Hepatocyte (in vitro differentiated cells): ENCODE measurements around the gene PHF2.

ENCODE experiments used
- EZH2 ChIP-seq: fragments of 200-600 bp; sonication (generic); IDR thresholded peaks from 2 replicates; pipeline ENCODE4 v1.6.1; 2016; ENCODE audit warnings: antibody characterized with exemption, mild to moderate bottlenecking, borderline replicate concordance
- EZH2phosphoT487 ChIP-seq: fragments of 200-600 bp; sonication (generic); IDR thresholded peaks from one replicate; pipeline ENCODE4 v1.6.1; 2018; ENCODE audit warnings: antibody characterized with exemption, mild to moderate bottlenecking, low read depth, moderate library complexity; ENCODE audit not compliant: unreplicated experiment, severe bottlenecking
- TF ChIP-seq, protein P1 (sequence below): fragments of 200-600 bp; sonication (generic); IDR thresholded peaks from 2 replicates; pipeline ENCODE4 v1.5.1; 2016; ENCODE audit warnings: antibody characterized with exemption, mild to moderate bottlenecking; ENCODE audit not compliant: poor library complexity

- no peak for TF ChIP-seq EZH2
- TF ChIP-seq, protein P1, sequence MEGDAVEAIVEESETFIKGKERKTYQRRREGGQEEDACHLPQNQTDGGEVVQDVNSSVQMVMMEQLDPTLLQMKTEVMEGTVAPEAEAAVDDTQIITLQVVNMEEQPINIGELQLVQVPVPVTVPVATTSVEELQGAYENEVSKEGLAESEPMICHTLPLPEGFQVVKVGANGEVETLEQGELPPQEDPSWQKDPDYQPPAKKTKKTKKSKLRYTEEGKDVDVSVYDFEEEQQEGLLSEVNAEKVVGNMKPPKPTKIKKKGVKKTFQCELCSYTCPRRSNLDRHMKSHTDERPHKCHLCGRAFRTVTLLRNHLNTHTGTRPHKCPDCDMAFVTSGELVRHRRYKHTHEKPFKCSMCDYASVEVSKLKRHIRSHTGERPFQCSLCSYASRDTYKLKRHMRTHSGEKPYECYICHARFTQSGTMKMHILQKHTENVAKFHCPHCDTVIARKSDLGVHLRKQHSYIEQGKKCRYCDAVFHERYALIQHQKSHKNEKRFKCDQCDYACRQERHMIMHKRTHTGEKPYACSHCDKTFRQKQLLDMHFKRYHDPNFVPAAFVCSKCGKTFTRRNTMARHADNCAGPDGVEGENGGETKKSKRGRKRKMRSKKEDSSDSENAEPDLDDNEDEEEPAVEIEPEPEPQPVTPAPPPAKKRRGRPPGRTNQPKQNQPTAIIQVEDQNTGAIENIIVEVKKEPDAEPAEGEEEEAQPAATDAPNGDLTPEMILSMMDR, result no peak
- no peak for TF ChIP-seq EZH2phosphoT487
Observed at GRCh38 chr9:93724852-93725251, 148.5 kb downstream of the PHF2 start.
